ENCODE measurements around the gene SH3PXD2B. TPM values are rescaled to one million over a fixed set of nuclear protein-coding genes. Genes with fewer than 3 reads are reported as not detected.
"Not testable (repeated sequence)": the region's sequence is repeated elsewhere in the genome, so short reads cannot be mapped to it uniquely, and the experiment has no call there.

Gene SH3PXD2B
- polyA plus RNA-seq, 4 donors: 31.0 to 34.8 (median 33.1) TPM

- DNase-seq (ENCODE audit: low read depth in 4 of 4, low spot score in 3 of 4): no peak
These were observed 79.5 kb downstream of the SH3PXD2B start for GRCh38 chr5:172374783-172375182.

- no peak for DNase-seq (ENCODE audit: low read depth in 4 of 4, low spot score in 3 of 4)
These were observed 80.6 kb downstream of the SH3PXD2B start for GRCh38 chr5:172373680-172374079.

- no peak for DNase-seq (ENCODE audit: low read depth in 4 of 4, low spot score in 3 of 4)
These were observed 82.6 kb downstream of the SH3PXD2B start for GRCh38 chr5:172371684-172372083.

DNA sequence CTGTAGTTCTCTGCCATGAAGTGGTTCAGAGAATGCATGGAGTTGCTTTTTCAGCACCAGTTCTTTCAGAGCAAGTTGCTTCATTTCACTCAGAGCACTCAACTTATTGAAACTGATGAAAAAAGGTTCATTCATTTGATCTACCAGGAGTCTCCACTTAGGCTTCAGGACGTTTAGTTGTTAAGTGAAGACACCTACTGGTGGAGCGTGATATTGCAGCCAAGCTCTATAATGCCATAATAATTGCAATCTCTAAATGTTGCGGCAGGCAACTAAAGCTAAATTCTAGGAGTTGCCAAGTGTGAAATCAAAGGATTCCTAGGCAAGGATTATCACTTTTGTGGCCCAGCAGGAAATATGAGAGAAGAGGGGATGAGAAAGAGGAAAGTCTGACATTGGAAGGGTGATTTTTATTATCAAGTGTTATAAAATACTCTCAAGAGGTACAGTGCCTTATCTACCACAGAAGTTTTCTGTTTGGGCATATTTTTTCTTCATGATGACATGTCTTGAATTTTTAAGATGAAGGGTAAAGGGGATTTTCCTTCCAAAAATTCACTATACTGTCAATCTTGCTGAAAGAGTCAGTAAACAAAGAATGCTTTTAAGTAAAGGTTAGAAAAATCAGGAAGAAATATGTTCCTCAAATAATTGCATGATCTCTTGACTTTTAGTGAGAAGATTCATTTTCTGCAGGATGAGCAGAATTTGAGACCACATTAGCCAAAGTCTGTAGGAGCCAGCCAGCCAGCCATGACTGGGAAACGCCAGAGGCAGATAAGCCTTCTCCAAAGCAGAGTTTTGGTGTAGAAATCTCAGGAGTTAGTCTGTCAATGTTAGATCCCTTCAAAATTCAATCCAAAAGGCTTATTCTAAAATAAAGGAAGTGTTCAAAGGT lies 83.4 kb downstream of the SH3PXD2B start:
- no peak for DNase-seq (ENCODE audit: low read depth in 4 of 4, low spot score in 3 of 4)

GRCh38 chr5:172370237-172370640 lies 84.1 kb downstream of the SH3PXD2B start:
- no peak for DNase-seq (ENCODE audit: low read depth in 4 of 4, low spot score in 3 of 4)

DNA sequence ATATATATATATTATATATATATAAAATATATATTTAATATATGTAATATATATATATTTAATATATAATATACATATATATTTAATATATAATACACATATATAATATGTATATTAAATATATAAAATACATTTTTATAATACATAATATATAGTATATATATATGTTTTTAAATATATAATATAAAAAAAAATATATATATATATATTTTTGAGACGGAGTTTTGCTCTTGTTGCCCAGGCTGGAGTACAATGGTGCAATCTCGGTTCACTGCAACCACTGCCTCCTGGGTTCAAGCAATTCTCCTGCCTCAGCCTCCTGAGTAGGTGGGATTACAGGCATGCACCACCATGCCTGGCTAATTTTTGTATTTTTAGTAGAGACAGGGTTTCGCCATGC lies 85.6 kb downstream of the SH3PXD2B start:
- not testable (repeated sequence) for DNase-seq (ENCODE audit: low read depth in 4 of 4, low spot score in 3 of 4)

GRCh38 chr5:172365948-172366608 lies 88.2 kb downstream of the SH3PXD2B start:
- DNase-seq (ENCODE audit: low read depth in 4 of 4, low spot score in 3 of 4): no peak

- DNase-seq (ENCODE audit: low read depth in 4 of 4, low spot score in 3 of 4): no peak
These were observed 89.6 kb downstream of the SH3PXD2B start for GRCh38 chr5:172364773-172365172.

- no peak for DNase-seq (ENCODE audit: low read depth in 4 of 4, low spot score in 3 of 4)
These were observed 91.6 kb downstream of the SH3PXD2B start for GRCh38 chr5:172362755-172363154.

DNA sequence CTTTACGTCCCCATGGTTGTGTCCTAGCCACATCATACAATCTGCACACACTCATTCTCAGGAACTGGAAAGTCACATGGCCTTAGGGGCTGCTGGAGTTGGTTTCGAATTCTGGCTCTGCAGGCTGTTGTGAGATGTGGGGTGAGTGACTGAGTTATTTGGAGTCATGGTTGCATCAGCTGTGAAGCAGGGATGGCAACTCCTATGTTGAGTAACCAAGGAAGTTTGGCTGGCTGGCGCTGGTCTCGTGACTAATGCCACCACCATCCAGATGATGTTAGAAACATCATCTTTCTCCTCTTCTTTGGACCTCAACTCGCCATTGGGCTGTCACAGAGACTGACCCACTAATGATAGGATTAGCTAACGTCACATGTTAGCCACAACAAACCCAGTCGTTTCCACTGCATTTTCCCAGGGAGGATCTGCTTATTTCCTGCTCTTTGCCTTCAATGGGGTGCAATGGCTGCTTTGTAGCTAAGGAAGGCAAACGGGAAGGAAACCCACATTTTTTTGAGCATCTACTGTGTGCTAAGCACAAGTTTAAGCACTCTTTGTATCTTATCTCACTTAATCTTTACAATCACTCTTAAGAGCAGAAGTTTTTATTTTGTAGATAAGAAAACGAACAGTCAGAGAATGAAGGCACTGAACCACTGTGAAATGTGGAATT lies 92.6 kb downstream of the SH3PXD2B start:
- no peak for DNase-seq (ENCODE audit: low read depth in 4 of 4, low spot score in 3 of 4)

DNA sequence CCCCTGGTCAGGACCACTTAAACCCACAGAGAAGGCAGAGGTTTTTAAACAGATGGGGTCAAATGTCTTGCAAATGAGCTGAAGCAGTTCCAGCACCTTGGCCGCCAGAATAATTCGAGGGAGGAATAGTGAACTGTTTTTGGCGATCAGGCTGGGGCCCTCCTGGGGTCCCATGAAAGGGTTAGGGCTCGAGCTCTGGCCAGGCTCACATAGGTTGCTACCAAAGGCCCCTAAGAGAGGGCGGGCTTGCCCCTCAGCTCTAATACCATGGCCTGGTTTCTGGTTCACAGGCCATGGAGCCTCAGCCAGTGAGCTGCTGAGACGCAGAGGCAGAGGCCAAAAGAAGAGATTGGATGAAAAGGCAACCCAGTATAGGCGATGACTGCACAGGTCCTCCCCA lies 96.0 kb downstream of the SH3PXD2B start:
- no peak for DNase-seq (ENCODE audit: low read depth in 4 of 4, low spot score in 3 of 4)

GRCh38 chr5:172356527-172356926 lies 97.8 kb downstream of the SH3PXD2B start:
- DNase-seq (ENCODE audit: low read depth in 4 of 4, low spot score in 3 of 4): no peak

DNA sequence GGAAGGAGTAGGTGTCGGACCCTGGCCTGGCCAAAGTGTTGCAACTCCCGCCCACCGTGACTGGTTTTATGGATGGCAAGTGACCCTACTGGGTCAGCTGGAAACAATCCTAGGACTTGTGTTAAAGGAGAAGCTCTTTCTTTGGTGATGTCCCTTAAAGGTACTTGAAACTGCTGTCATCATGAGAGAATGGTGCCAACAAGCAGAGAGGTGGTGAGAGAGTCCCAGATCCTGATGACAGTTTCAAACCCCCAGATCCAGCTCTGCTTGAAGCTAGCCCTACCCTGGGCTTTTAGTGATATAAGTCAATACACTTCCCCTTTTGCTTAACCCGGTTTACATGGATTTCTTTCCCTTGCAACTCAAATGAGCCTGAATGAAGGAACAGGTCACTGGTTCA lies 98.3 kb downstream of the SH3PXD2B start:
- no peak for DNase-seq (ENCODE audit: low read depth in 4 of 4, low spot score in 3 of 4)

DNA sequence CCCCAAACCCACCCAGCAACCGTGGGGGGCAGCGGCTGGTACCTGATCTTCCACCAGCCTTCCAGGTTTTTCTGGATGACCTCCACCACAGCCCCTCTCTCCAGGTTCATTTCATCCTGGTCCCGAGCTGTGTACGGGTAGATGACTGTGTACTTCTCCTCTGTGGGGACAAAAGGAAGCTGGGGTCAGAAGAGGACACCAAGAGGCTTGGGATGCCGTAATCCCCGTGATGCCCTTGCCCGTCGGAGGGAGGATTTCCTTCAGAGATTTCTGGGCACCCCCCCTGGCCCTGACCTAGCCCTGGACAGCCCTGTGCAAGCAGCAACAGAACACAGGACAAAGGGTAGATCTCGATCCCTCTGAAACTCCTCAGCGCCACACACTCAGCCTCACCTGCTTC lies 100.5 kb downstream of the SH3PXD2B start:
- DNase-seq (ENCODE audit: low read depth in 4 of 4, low spot score in 3 of 4): no peak

GRCh38 chr5:172353271-172353812 lies 101.0 kb downstream of the SH3PXD2B start:
- no peak for DNase-seq (ENCODE audit: low read depth in 4 of 4, low spot score in 3 of 4)

- DNase-seq (ENCODE audit: low read depth in 4 of 4, low spot score in 3 of 4): not testable (repeated sequence)
These were observed 101.8 kb downstream of the SH3PXD2B start for GRCh38 chr5:172352526-172352925.

- DNase-seq (ENCODE audit: low read depth in 4 of 4, low spot score in 3 of 4): no peak
These were observed 103.0 kb downstream of the SH3PXD2B start for GRCh38 chr5:172351240-172351778.

DNA sequence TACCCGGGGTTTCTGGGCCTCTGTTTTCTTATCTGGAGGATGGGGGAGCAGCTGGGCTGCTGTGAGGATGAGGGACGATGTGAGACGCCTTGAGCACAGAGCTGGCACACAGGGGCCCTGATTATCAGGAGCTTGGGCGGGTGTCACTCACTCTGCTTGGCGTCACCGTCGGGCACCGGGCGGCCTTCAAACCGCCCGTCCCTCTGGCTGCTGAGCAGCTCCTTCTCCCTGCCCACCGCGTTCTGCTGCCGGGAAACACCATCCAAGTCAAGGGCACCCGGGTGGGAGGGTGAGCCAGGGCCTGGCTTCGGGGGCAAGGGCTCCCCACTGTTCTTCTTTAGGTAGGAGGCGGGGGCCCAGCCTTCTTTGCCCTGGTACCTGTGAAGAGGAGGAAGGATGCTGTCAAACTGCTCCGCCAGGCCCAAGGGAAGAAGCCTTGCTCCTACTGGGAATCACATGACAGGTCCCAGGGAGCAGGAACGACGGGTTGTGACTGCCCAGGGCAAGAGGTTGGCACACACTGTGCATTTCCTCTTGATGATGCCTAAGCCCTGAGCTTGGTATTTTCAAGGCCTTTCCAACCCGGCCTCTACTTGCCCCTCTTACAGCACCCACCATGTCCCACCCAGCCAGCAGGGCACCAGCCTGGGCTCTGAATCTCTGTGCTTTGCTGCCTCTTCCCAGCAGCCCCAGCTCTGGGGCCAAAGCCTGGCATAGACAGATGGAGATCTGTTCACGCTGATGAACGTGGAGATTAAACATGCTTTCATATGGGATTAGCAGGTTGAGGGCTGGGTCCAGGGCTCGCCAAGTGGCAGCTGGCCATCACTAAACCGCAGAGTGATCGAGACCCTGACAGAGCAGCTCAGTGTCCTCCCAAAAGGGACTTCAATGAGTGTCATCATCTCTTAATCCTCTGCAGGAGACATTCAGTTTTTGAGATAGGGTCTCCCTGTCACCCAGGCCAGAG lies 103.8 kb downstream of the SH3PXD2B start:
- no peak for DNase-seq (ENCODE audit: low read depth in 4 of 4, low spot score in 3 of 4)

DNA sequence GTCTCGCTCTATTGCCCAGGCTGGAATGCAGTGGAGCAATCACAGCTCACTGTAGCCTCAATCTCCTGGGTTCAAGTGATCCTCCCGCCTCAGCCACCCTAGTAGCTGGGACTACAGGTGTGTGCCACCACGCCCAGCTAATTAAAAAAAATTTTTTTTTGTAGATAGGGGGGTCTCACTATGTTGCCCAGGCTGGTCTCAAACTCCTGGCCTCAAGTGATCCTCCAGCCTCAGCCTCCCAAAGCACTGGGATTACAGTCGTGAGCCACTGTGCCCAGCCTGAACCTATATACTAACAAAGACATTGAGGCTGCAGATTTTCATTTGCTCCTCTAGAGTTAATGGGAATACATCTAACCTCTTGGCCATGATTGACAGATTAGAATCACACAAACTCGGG lies 105.6 kb downstream of the SH3PXD2B start:
- DNase-seq (ENCODE audit: low read depth in 4 of 4, low spot score in 3 of 4): not testable (repeated sequence)

DNA sequence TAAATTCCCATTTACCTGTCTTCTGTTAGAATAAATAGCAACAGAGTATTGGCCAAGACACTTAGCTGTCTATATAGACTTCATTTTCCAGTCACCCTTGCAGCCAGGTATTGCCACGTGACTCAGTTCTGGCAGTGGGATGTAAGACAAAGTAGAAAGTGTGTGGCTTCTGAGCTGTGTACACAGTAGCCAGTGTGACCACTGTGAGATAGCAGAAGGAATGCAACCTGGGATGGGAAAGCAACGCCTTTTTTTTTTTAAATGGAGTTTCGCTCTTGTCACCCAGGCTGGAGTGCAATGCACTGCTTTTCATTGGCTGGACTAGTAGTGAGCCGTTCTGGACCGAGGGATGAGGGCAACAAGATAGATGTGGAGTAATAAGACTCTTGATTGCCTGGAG lies 106.2 kb downstream of the SH3PXD2B start:
- no peak for DNase-seq (ENCODE audit: low read depth in 4 of 4, low spot score in 3 of 4)
